C4-2B (cell line): Measurements from ENCODE around the gene SRL.

Experiments
- H3K27ac ChIP-seq: fragments of 450-650 bp; 2 replicates; pipeline ENCODE4 v1.5.1; 2017
- CTCF ChIP-seq: fragments of 450-650 bp; conservative IDR thresholded peaks from 2 replicates; pipeline ENCODE4 v1.5.1; 2017; ENCODE audit warnings: mild to moderate bottlenecking
- ZFX ChIP-seq: fragments of 450-650 bp; IDR thresholded peaks from 2 replicates; pipeline ENCODE4 v1.6.1; 2017

Gene SRL

GRCh38 chr16:4194661-4195060, 47.2 kb downstream of the SRL start:
- no peak for TF ChIP-seq ZFX
- no peak for TF ChIP-seq CTCF
- no peak overlapping the region for H3K27ac ChIP-seq

- H3K27ac ChIP-seq, result no peak overlapping the region
- TF ChIP-seq CTCF, result no peak
- TF ChIP-seq ZFX, result no peak
Measured at GRCh38 chr16:4193920-4194319, 48.0 kb downstream of the SRL start.

DNA sequence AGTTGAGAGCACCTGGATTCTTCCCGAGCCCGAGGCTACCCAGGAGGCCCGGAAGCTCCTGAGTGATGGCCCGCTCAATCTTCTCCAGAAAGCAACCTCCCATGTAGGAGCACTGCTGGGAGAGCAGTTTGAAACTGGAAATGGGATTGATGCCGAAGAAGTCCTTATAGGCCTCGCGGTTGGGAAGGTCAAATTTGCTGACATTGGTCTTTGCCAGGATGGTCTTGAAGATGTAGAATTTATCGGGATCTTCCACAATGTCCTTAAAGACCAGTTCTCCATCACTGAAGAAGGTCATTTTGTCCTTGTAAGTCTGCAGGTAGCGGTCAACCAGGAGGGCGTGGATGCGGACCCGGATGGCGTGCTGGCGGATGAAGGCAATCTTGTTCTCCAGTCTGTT, 49.7 kb downstream of the SRL start:
- TF ChIP-seq ZFX, result no peak
- TF ChIP-seq CTCF, result no peak

GRCh38 chr16:4190712-4191333, 51.1 kb downstream of the SRL start:
- H3K27ac ChIP-seq, result no peak overlapping the region
- TF ChIP-seq CTCF (no peak), ZFX (no peak)

More for the DNA sequence above, 49.7 kb downstream of the SRL start:
- H3K27ac ChIP-seq, result no peak overlapping the region

- H3K27ac ChIP-seq, result no peak overlapping the region
- TF ChIP-seq CTCF (no peak), ZFX (no peak)
Measured at GRCh38 chr16:4190086-4190485, 51.8 kb downstream of the SRL start.

GRCh38 chr16:4184038-4184702, 57.7 kb downstream of the SRL start:
- H3K27ac ChIP-seq, result peak overlapping the region; percentile 100
- no peak for TF ChIP-seq CTCF
- no peak for TF ChIP-seq ZFX

GRCh38 chr16:4183237-4184037, 58.4 kb downstream of the SRL start:
- H3K27ac ChIP-seq, result peak overlapping the region; percentile 100
- TF ChIP-seq CTCF, result no peak
- TF ChIP-seq ZFX, result peak; percentile 53; the same call in 1 of the 2 replicates
